ENCODE measurements around the gene DLG1.

GRCh38 chr3:197068077-197068476 is 230.3 kb downstream of the DLG1 start:
- TF ChIP-seq, protein P1, sequence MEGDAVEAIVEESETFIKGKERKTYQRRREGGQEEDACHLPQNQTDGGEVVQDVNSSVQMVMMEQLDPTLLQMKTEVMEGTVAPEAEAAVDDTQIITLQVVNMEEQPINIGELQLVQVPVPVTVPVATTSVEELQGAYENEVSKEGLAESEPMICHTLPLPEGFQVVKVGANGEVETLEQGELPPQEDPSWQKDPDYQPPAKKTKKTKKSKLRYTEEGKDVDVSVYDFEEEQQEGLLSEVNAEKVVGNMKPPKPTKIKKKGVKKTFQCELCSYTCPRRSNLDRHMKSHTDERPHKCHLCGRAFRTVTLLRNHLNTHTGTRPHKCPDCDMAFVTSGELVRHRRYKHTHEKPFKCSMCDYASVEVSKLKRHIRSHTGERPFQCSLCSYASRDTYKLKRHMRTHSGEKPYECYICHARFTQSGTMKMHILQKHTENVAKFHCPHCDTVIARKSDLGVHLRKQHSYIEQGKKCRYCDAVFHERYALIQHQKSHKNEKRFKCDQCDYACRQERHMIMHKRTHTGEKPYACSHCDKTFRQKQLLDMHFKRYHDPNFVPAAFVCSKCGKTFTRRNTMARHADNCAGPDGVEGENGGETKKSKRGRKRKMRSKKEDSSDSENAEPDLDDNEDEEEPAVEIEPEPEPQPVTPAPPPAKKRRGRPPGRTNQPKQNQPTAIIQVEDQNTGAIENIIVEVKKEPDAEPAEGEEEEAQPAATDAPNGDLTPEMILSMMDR (IDR thresholded peaks at IDR 0.05): no peak
- no peak for TF ChIP-seq POLR2A (IDR thresholded peaks at IDR 0.05)
